Uterus (tissue), 4 donors: ENCODE measurements around the gene CD300E. TPM values are rescaled to one million over a fixed set of nuclear protein-coding genes. Genes with fewer than 3 reads are reported as not detected.

Source experiments
- DNase-seq, 2 donors: peaks; one replicate each; pipeline ENCODE4 v3.0.0-alpha.2; 2019 to 2020
- H3K27ac ChIP-seq, 2 donors: fragments of 200-600 bp; sonication (generic); 1 replicate in 1 of 2; 2 replicates in 1 of 2; pipeline ENCODE4 v1.5.1; 2016 to 2018
- H3K27me3 ChIP-seq, 2 donors: fragments of 200-600 bp; sonication (generic); one replicate each; pipeline ENCODE4 v1.5.1; 2018 to 2019; ENCODE audit warnings: control low read depth in 1 of 2
- H3K36me3 ChIP-seq, 2 donors: fragments of 200-600 bp; sonication (generic); one replicate each; pipeline ENCODE4 v1.5.1; 2019; ENCODE audit warnings: control low read depth in 1 of 2
- H3K4me1 ChIP-seq, 2 donors: fragments of 200-600 bp; sonication (generic); one replicate each; pipeline ENCODE4 v1.5.1; 2018 to 2019; ENCODE audit warnings: control low read depth in 1 of 2
- H3K4me3 ChIP-seq, 2 donors: fragments of 200-600 bp; sonication (generic); 1 replicate in 1 of 2; 2 replicates in 1 of 2; pipeline ENCODE4 v1.5.1; 2018 to 2019; ENCODE audit warnings: mild to moderate bottlenecking in 1 of 2
- H3K9me3 ChIP-seq, 2 donors: fragments of 200-600 bp; sonication (generic); one replicate each; pipeline ENCODE4 v1.5.1; 2019; ENCODE audit warnings: control low read depth in 1 of 2
- CTCF ChIP-seq, 4 experiments: fragments of 200-600 bp in 2 of 4; fragments of 450-650 bp in 2 of 4; sonication (generic) in 2 of 4; IDR thresholded peaks; one replicate each; pipeline ENCODE4 v1.5.1; 2016 to 2019; ENCODE audit warnings: antibody characterized with exemption in 4 of 4, mild to moderate bottlenecking in 2 of 4, moderate library complexity in 1 of 4
- POLR2A ChIP-seq, 2 donors: fragments of 450-650 bp; IDR thresholded peaks; one replicate each; pipeline ENCODE4 v1.6.1; 2016; ENCODE audit warnings: antibody characterized with exemption in 2 of 2, mild to moderate bottlenecking in 1 of 2, moderate library complexity in 1 of 2
- intact Hi-C: fragments of 100-400 bp; cut with DNase I; formaldehyde crosslinking; loops from one replicate; pipeline ENCODE4 v1.15.1; 2023; ENCODE audit warnings: low total_unique reads
- total RNA-seq, 4 donors: library from RNA; depleted of rRNA in 3 of 4; stranded (reverse); fragments of >200 nt in 3 of 4; gene quantifications; one replicate each; pipeline versions ENCODE4 v1.1.0 to v1.2.4, GENCODE V29; 2014 to 2023
- donor health status: DM: yes; HTN: yes; CAD: no.

The CD300E gene
- total RNA-seq, 4 donors from 2014 or later: 0.07 to 0.88 TPM; not detected in 2

GRCh38 chr17:74603037-74603635, 20.4 kb downstream of the CD300E start:
- H3K4me1 ChIP-seq: no peaks in the 10 kb centered on the region
- H3K27me3 ChIP-seq: no peaks in the 10 kb centered on the region
- DNase-seq: no peak
- H3K9me3 ChIP-seq: no peaks in the 10 kb centered on the region
- no peak overlapping the region for H3K4me3 ChIP-seq
- H3K27ac ChIP-seq: no peak overlapping the region
- no peaks in the 10 kb centered on the region for H3K36me3 ChIP-seq
- intact Hi-C loops: no loop called here
- TF ChIP-seq CTCF (IDR thresholded peaks at IDR 0.05) (no peak), POLR2A (IDR thresholded peaks at IDR 0.05) (no peak)

- DNase-seq: no peak
- intact Hi-C loops: no loop called here
- H3K9me3 ChIP-seq: no peaks in the 10 kb centered on the region
Observed at GRCh38 chr17:74601944-74602572, 21.5 kb downstream of the CD300E start.

GRCh38 chr17:74599448-74599939, 24.0 kb downstream of the CD300E start:
- Histone ChIP-seq H3K9me3 (no peaks in the 10 kb centered on the region), H3K36me3 (no peaks in the 10 kb centered on the region)
- no peak for DNase-seq

More at GRCh38 chr17:74601944-74602572, 21.5 kb downstream of the CD300E start:
- Histone ChIP-seq H3K27me3 (no peaks in the 10 kb centered on the region), H3K27ac (no peak overlapping the region), H3K36me3 (no peaks in the 10 kb centered on the region), H3K4me3 (no peak overlapping the region), H3K4me1 (no peaks in the 10 kb centered on the region)
- TF ChIP-seq CTCF (IDR thresholded peaks at IDR 0.05) (no peak), POLR2A (IDR thresholded peaks at IDR 0.05) (no peak)

GRCh38 chr17:74599023-74599399, 24.5 kb downstream of the CD300E start:
- Histone ChIP-seq H3K36me3 (no peaks in the 10 kb centered on the region), H3K9me3 (no peaks in the 10 kb centered on the region)

More at GRCh38 chr17:74599448-74599939, 24.0 kb downstream of the CD300E start:
- intact Hi-C loops: no loop called here
- no peak overlapping the region for H3K27ac ChIP-seq
- no peak overlapping the region for H3K4me3 ChIP-seq
- H3K4me1 ChIP-seq: no peaks in the 10 kb centered on the region
- no peaks in the 10 kb centered on the region for H3K27me3 ChIP-seq
- no peak for TF ChIP-seq POLR2A (IDR thresholded peaks at IDR 0.05)

GRCh38 chr17:74598346-74599022, 25.1 kb downstream of the CD300E start:
- H3K9me3 ChIP-seq: no peaks in the 10 kb centered on the region
- no peaks in the 10 kb centered on the region for H3K4me1 ChIP-seq
- intact Hi-C loops: no loop called here
- H3K27me3 ChIP-seq: no peaks in the 10 kb centered on the region
- no peak for DNase-seq
- H3K36me3 ChIP-seq: no peaks in the 10 kb centered on the region
- H3K4me3 ChIP-seq: no peak overlapping the region
- no peak for TF ChIP-seq POLR2A (IDR thresholded peaks at IDR 0.05)
- no peak for TF ChIP-seq CTCF (IDR thresholded peaks at IDR 0.05)
- no peak overlapping the region for H3K27ac ChIP-seq

More at GRCh38 chr17:74599023-74599399, 24.5 kb downstream of the CD300E start:
- Histone ChIP-seq H3K4me1 (no peaks in the 10 kb centered on the region), H3K27ac (no peak overlapping the region), H3K4me3 (no peak overlapping the region), H3K27me3 (no peaks in the 10 kb centered on the region)
- no peak for TF ChIP-seq POLR2A (IDR thresholded peaks at IDR 0.05)
- no peak for TF ChIP-seq CTCF (IDR thresholded peaks at IDR 0.05)
- intact Hi-C loops: no loop called here
- DNase-seq: no peak
